Prostate gland (tissue), 2 donors: ENCODE measurements around the gene CHRNA9. TPM values are rescaled to one million over a fixed set of nuclear protein-coding genes. Genes with fewer than 3 reads are reported as not detected.

Source experiments
- DNase-seq: peaks from one replicate; pipeline ENCODE4 v3.0.0-alpha.2; 2019; ENCODE audit warnings: low spot score
- H3K27ac ChIP-seq, 2 donors: fragments of 200-600 bp; sonication (generic); 2 replicates each; pipeline ENCODE4 v1.5.1; 2017 to 2019
- H3K27me3 ChIP-seq: fragments of 200-600 bp; sonication (generic); replicated peaks from 2 replicates; pipeline ENCODE4 v1.5.1; 2019; ENCODE audit not compliant: insufficient read depth
- H3K36me3 ChIP-seq, 2 donors: fragments of 200-600 bp; sonication (generic); 1 replicate in 1 of 2; 2 replicates in 1 of 2; pipeline versions ENCODE4 v1.5.1 to v1.8.1; 2017 to 2019
- H3K4me1 ChIP-seq: fragments of 200-600 bp; sonication (generic); replicated peaks from 2 replicates; pipeline ENCODE4 v1.5.1; 2019
- H3K4me3 ChIP-seq, 2 donors: fragments of 200-600 bp; sonication (generic); 2 replicates each; pipeline ENCODE4 v1.5.1; 2017 to 2019
- H3K9me3 ChIP-seq: fragments of 200-600 bp; sonication (generic); 2 replicates; pipeline ENCODE4 v1.5.1; 2017
- POLR2A ChIP-seq: fragments of 450-650 bp; IDR thresholded peaks from one replicate; pipeline ENCODE4 v1.6.1; 2016; ENCODE audit warnings: antibody characterized with exemption, mild to moderate bottlenecking
- POLR2AphosphoS5 ChIP-seq: sonication (generic); formaldehyde crosslinking; IDR thresholded peaks from one replicate; pipeline ENCODE4 v1.6.1; 2017; ENCODE audit warnings: antibody characterized with exemption
- WGBS: methylation state at CpG from one replicate; pipeline ENCODE4 v1.1.5; 2018; 5-methylcytosine and 5-hydroxymethylcytosine counted together
- intact Hi-C: fragments of 100-400 bp; cut with DNase I; formaldehyde crosslinking; loops from one replicate; pipeline ENCODE4 v1.14.2; 2022
- total RNA-seq, 2 donors: library from RNA; depleted of rRNA; stranded (reverse); fragments of >200 nt; gene quantifications; one replicate each; pipeline ENCODE4 v1.1.0, GENCODE V29; 2016
- TF ChIP-seq, protein P1 (sequence below), 4 experiments: fragments of 200-600 bp in 2 of 4; fragments of 450-650 bp in 2 of 4; sonication (generic) in 2 of 4; IDR thresholded peaks; 1 replicate in 3 of 4; 2 replicates in 1 of 4; pipeline ENCODE4 v1.5.1; 2016 to 2019; ENCODE audit warnings: antibody characterized with exemption in 4 of 4, mild to moderate bottlenecking in 2 of 4, moderate library complexity in 2 of 4

The CHRNA9 gene
- total RNA-seq, 2 donors from 2014 or later, result not detected

DNA sequence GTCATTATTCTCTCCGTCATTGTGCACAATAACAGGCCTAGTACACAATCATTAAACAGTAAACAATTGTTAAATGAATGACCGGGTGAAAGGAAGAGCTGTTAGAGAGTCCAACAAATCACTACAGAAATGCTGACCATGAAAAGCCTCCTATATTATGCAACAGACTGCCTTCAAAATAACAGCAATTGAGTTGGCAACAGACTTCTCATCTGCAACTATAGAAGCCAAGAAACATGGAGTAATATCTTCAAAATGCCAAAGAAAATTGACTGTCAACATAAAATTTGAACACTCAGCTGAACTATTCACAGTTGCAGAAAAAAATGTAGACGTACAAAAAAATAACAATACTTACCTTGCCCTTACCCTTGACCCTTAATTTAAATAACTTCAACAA is 26.2 kb downstream of the CHRNA9 start:
- no peak for DNase-seq
- intact Hi-C loops, result no loop called here
- no peak for TF ChIP-seq POLR2A
- TF ChIP-seq POLR2AphosphoS5, result no peak
- TF ChIP-seq, protein P1, sequence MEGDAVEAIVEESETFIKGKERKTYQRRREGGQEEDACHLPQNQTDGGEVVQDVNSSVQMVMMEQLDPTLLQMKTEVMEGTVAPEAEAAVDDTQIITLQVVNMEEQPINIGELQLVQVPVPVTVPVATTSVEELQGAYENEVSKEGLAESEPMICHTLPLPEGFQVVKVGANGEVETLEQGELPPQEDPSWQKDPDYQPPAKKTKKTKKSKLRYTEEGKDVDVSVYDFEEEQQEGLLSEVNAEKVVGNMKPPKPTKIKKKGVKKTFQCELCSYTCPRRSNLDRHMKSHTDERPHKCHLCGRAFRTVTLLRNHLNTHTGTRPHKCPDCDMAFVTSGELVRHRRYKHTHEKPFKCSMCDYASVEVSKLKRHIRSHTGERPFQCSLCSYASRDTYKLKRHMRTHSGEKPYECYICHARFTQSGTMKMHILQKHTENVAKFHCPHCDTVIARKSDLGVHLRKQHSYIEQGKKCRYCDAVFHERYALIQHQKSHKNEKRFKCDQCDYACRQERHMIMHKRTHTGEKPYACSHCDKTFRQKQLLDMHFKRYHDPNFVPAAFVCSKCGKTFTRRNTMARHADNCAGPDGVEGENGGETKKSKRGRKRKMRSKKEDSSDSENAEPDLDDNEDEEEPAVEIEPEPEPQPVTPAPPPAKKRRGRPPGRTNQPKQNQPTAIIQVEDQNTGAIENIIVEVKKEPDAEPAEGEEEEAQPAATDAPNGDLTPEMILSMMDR (IDR thresholded peaks at IDR 0.05), result no peak
- H3K4me3 ChIP-seq, result no peak overlapping the region
- no peaks in the 10 kb centered on the region for H3K36me3 ChIP-seq
- H3K4me1 ChIP-seq, result no peaks in the 10 kb centered on the region
- H3K27ac ChIP-seq, result no peak overlapping the region
- H3K27me3 ChIP-seq, result no peaks in the 10 kb centered on the region
- no peaks in the 10 kb centered on the region for H3K9me3 ChIP-seq
- WGBS, result 94% methylated on average over 3 of the region's 3 CpGs

DNA sequence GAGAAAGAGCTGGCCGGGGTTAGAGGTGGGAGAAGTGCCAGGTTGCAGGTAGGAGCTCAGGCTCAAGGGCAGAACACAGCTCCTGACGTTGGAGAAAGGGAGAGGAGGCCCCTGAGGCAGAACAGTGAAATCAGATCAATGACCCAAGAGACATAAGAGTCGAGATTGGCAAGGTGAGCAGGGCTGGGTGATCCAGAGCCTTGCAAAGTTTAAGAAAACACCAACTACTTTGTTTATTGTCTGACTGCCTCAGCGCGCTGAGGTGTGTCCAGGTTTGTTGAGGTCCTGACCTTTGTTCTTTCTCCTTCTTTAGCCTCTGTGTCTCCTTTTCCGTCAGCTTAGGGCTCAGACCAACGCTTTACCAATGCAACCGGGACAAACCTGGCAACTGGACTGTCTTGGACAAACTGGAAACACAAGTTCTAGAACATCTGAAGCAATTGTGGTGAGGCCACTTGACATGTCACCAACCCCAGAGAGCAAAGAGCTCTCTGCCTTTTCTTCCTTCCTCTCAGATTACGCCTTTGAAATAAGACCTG is 28.3 kb downstream of the CHRNA9 start:
- H3K36me3 ChIP-seq, result no peaks in the 10 kb centered on the region
- intact Hi-C loops, result no loop called here
- H3K4me3 ChIP-seq, result no peak overlapping the region
- no peaks in the 10 kb centered on the region for H3K4me1 ChIP-seq
- no peak for TF ChIP-seq POLR2A
- peak; percentile 39 for TF ChIP-seq POLR2AphosphoS5
- TF ChIP-seq, protein P1 (IDR thresholded peaks at IDR 0.05), result no peak
- H3K9me3 ChIP-seq, result no peaks in the 10 kb centered on the region
- 53% methylated on average over 9 of the region's 9 CpGs for WGBS
- H3K27me3 ChIP-seq, result no peaks in the 10 kb centered on the region
- DNase-seq, result peak; percentile 46
- peak overlapping the region in 1 of 2 donors; percentile 21 for H3K27ac ChIP-seq

DNA sequence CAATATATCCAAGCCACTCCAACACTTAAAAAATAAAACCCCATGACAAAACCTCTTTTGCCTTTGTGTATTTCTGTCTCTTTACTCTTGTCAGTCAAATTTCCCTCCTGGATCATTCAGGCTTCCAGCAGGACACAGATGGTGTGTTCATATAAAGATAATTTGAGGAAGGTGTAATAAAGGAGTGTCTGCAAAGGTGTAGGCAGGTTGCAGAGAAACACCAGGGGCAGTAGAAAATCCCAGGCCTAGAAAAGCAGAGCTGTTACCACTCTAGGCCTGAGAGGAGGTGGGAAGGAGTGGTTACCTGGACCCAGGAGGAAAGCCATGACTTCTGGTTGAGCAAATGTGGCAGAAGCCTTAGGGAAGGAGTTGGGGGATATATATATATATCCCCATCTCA is 28.8 kb downstream of the CHRNA9 start:
- Histone ChIP-seq H3K27ac (peak overlapping the region in 1 of 2 donors; percentile 21), H3K4me3 (no peak overlapping the region), H3K9me3 (no peaks in the 10 kb centered on the region), H3K27me3 (no peaks in the 10 kb centered on the region), H3K36me3 (no peaks in the 10 kb centered on the region), H3K4me1 (no peaks in the 10 kb centered on the region)
- TF ChIP-seq POLR2A (no peak), POLR2AphosphoS5 (no peak)
- TF ChIP-seq, protein P1 (IDR thresholded peaks at IDR 0.05), result no peak
- intact Hi-C loops, result no loop called here
- no peak for DNase-seq

DNA sequence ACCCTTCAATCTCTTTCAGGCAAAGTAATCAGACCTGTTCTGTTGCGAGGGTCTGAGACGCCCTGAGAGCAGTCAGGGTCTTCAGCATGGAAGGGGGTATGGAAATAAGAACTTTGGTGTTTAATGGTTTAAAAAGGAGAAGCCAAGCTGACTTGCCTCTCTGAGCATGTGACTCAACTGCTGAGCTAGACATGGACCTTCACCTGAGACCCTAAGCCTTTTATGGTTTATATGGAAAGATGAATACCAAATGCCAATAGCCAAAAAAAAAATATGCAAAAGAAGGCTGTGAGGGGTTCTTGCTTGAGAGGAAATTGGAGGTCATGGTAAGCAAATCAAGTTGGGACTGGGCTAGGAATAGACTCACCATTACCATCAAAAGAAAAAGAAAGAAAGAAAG is 30.6 kb downstream of the CHRNA9 start:
- no peak overlapping the region for H3K4me3 ChIP-seq
- 66% methylated on average over 2 of the region's 2 CpGs for WGBS
- TF ChIP-seq POLR2A, result no peak
- TF ChIP-seq POLR2AphosphoS5, result no peak
- TF ChIP-seq, protein P1 (IDR thresholded peaks at IDR 0.05), result no peak
- H3K4me1 ChIP-seq, result no peaks in the 10 kb centered on the region
- intact Hi-C loops, result no loop called here
- no peaks in the 10 kb centered on the region for H3K27me3 ChIP-seq
- no peak overlapping the region for H3K27ac ChIP-seq
- no peaks in the 10 kb centered on the region for H3K36me3 ChIP-seq
- DNase-seq, result no peak
- no peaks in the 10 kb centered on the region for H3K9me3 ChIP-seq

DNA sequence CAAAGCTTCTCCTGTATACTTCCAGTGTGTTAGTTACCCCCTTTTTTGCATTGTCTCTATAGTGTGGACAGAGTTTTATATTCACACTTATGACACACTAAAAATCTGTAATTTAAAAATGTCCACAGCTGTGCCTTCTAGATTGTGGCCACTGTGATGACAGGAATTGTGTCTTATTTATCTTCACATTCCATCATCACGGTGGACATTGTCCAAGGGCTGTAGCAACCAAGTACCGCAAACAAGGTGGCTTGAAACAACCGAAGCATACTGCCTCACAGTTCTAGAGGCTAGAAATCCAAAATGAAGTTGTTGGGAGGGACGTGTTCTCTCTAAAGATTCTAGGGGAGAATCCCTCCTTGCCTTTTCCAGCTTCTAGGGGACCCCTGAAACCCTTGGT is 32.3 kb downstream of the CHRNA9 start:
- intact Hi-C loops, result no loop called here
- WGBS, result 47% methylated on average over 4 of the region's 4 CpGs
- H3K9me3 ChIP-seq, result no peaks in the 10 kb centered on the region
- TF ChIP-seq, protein P1 (IDR thresholded peaks at IDR 0.05), result no peak
- no peak for TF ChIP-seq POLR2AphosphoS5
- TF ChIP-seq POLR2A, result no peak
- no peaks in the 10 kb centered on the region for H3K27me3 ChIP-seq
- no peak overlapping the region for H3K4me3 ChIP-seq
- DNase-seq, result no peak
- H3K27ac ChIP-seq, result no peak overlapping the region
- H3K4me1 ChIP-seq, result no peaks in the 10 kb centered on the region
- no peaks in the 10 kb centered on the region for H3K36me3 ChIP-seq
